Measurements from ENCODE around the gene OR5A1.

The OR5A1 gene

DNA sequence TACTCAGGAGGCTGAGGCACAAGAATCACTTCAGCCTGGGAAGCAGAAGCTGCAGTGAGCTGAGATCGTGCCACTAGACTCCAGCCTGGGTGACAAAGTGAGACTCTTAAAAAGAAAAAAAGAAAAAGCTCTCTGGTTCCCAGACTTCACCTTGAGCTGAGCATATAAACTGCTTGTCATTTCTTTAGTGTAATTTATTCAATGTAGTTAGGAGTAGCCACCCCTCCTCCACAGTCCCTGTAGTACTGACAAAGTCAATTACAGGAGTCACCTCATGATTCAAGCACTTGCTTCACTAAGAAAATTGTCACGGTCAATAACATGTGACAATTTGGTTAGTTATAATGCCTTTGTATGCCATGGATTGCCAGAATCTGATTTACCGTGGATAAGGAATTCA is 44.1 kb downstream of the OR5A1 start:
- no peak for DNase-seq
